ENCODE data around the gene ALDH1B1.

ALDH1B1 gene

DNA sequence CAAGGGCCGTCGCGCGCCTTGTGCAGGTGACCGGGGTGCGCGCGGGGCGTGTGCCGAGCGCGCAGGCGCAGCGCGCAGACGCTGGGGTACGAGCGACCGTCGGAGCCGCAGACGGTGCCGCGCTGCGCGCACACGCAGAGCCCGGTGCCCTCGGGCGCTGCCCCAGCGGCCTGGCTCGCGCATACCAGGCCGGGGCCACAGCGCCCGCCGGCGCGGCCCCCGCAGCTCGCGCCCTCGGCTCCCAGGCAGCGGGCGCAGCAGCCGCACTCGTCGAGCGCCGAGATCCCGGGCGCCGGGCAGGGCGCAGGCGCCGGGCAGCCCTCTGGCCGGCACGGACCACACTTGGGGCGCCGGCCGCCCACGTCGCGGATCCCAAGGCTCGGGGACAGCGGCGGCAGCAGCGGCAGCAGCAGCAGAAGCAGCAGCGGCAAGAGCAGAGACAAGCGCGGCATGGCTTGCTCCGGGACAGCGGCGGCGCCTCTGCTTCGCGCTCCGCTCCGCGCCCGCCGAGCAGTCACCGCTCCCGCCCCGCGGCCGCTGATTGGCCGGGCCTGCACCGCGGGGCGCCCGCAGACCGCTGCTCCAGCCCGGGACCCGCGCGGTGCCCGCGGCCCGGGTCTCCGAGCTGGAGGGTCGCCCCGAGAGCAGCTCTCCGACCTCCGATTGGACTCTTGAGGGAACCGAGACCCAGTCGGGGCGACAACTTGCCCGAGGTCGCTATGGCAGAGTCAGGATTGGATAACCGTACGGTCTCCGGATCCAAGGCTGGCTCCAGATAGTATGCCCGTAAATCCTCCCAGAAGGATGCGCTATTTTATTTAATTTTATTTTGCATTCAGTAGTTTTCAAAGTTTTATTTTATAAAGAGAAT lies 31.7 kb downstream of the ALDH1B1 start, which contains the start of gene IGFBPL1:
IGFBPL1 (minus strand) TSS at position 482 of the 871 bp plus-strand sequence; CDS start at position 452, 30 bp downstream.
- Histone ChIP-seq H3K9ac (no peak within 1 kb of the TSS), H2AFZ (ENCODE audit: low read depth) (no peak within 1 kb of the TSS), H3K4me1 (ENCODE audit: low read depth, poor library complexity, severe bottlenecking) (no peaks in the 10 kb centered on the region), H3K4me3 (IDR thresholded peaks at IDR 0.05; ENCODE audit: insufficient read depth, low read depth, low read length) (no peak within 1 kb of the TSS), H3K27ac (no peak within 1 kb of the TSS), H4K20me1 (ENCODE audit: insufficient read depth) (no peaks in the 10 kb centered on the region), H3K4me2 (no peak within 1 kb of the TSS), H3K36me3 (ENCODE audit: insufficient read depth) (no peaks in the 10 kb centered on the region), H3K79me2 (ENCODE audit: insufficient read depth, low read depth) (no peaks in the 10 kb centered on the region), H3K27me3 (ENCODE audit: insufficient read depth, low read depth) (no peaks in the 10 kb centered on the region)
- TF ChIP-seq, protein P1, sequence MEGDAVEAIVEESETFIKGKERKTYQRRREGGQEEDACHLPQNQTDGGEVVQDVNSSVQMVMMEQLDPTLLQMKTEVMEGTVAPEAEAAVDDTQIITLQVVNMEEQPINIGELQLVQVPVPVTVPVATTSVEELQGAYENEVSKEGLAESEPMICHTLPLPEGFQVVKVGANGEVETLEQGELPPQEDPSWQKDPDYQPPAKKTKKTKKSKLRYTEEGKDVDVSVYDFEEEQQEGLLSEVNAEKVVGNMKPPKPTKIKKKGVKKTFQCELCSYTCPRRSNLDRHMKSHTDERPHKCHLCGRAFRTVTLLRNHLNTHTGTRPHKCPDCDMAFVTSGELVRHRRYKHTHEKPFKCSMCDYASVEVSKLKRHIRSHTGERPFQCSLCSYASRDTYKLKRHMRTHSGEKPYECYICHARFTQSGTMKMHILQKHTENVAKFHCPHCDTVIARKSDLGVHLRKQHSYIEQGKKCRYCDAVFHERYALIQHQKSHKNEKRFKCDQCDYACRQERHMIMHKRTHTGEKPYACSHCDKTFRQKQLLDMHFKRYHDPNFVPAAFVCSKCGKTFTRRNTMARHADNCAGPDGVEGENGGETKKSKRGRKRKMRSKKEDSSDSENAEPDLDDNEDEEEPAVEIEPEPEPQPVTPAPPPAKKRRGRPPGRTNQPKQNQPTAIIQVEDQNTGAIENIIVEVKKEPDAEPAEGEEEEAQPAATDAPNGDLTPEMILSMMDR (conservative IDR thresholded peaks at IDR 0.05; ENCODE audit: low read depth, low read length) = no peak

- H3K4me2 ChIP-seq = no peak overlapping the region
These were observed 32.4 kb downstream of the ALDH1B1 start for GRCh38 chr9:38424918-38425317.

DNA sequence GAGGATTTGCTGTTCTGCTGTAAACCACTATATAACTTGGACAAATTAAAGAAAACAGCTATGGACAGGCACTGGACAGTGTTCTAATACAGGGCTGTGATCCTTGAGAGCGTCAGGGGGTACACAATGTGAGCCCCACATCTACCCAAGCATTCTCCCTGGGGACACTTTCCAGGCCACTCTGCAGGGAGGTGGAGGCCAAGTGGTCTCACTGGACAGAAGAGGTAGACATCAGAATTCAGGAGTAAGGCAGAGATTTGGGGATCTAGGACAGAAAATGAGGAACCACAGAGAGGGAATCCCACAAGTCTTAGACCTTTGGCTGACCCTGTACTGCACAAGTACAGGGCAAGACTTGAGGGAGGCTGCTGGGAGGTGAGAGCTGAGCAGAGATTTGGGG lies 35.6 kb downstream of the ALDH1B1 start:
- TF ChIP-seq, protein P1 (conservative IDR thresholded peaks at IDR 0.05; ENCODE audit: low read depth, low read length) = no peak

More at GRCh38 chr9:38424918-38425317, 32.4 kb downstream of the ALDH1B1 start:
- Histone ChIP-seq H3K27ac (no peak overlapping the region), H3K36me3 (ENCODE audit: insufficient read depth) (no peaks in the 10 kb centered on the region), H3K4me3 (IDR thresholded peaks at IDR 0.05; ENCODE audit: insufficient read depth, low read depth, low read length) (no peak overlapping the region), H3K79me2 (ENCODE audit: insufficient read depth, low read depth) (no peaks in the 10 kb centered on the region), H3K9ac (no peak overlapping the region), H2AFZ (ENCODE audit: low read depth) (no peak overlapping the region), H3K4me1 (ENCODE audit: low read depth, poor library complexity, severe bottlenecking) (no peaks in the 10 kb centered on the region), H3K27me3 (ENCODE audit: insufficient read depth, low read depth) (no peaks in the 10 kb centered on the region), H4K20me1 (ENCODE audit: insufficient read depth) (no peaks in the 10 kb centered on the region)
- TF ChIP-seq, protein P1 (conservative IDR thresholded peaks at IDR 0.05; ENCODE audit: low read depth, low read length) = no peak

DNA sequence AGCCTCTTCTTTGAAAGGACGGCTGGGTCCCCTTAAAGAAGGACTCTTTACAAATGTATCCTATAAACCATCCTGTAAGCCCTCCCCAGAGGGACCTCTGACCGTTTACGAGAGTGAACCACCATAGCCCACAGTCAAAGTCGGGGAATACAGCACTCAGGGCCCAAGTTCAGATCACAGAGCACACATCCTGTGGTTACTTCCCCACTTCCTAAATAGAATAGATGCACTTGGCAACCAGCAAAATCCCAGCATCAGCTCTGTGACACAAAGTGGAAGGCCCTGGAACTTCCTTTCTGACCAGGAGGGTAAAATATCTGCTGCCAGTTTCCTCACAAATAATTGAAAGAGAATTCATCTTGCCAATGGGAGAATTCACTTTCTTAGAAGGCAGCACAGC lies 38.6 kb downstream of the ALDH1B1 start:
- Histone ChIP-seq H3K36me3 (ENCODE audit: insufficient read depth) (no peaks in the 10 kb centered on the region), H3K4me2 (no peak overlapping the region), H3K9ac (no peak overlapping the region), H2AFZ (ENCODE audit: low read depth) (no peak overlapping the region), H3K27ac (no peak overlapping the region), H3K27me3 (ENCODE audit: insufficient read depth, low read depth) (no peaks in the 10 kb centered on the region), H4K20me1 (ENCODE audit: insufficient read depth) (no peaks in the 10 kb centered on the region), H3K79me2 (ENCODE audit: insufficient read depth, low read depth) (no peaks in the 10 kb centered on the region), H3K4me3 (IDR thresholded peaks at IDR 0.05; ENCODE audit: insufficient read depth, low read depth, low read length) (no peak overlapping the region), H3K4me1 (ENCODE audit: low read depth, poor library complexity, severe bottlenecking) (no peaks in the 10 kb centered on the region)
- TF ChIP-seq, protein P1 (conservative IDR thresholded peaks at IDR 0.05; ENCODE audit: low read depth, low read length) = no peak

More for the DNA sequence above, 35.6 kb downstream of the ALDH1B1 start:
- no peaks in the 10 kb centered on the region for H4K20me1 ChIP-seq (ENCODE audit: insufficient read depth)
- no peaks in the 10 kb centered on the region for H3K4me1 ChIP-seq (ENCODE audit: low read depth, poor library complexity, severe bottlenecking)
- no peak overlapping the region for H3K9ac ChIP-seq
- H3K27ac ChIP-seq = no peak overlapping the region
- H2AFZ ChIP-seq (ENCODE audit: low read depth) = no peak overlapping the region
- no peaks in the 10 kb centered on the region for H3K27me3 ChIP-seq (ENCODE audit: insufficient read depth, low read depth)
- H3K36me3 ChIP-seq (ENCODE audit: insufficient read depth) = no peaks in the 10 kb centered on the region
- no peaks in the 10 kb centered on the region for H3K79me2 ChIP-seq (ENCODE audit: insufficient read depth, low read depth)
- no peak overlapping the region for H3K4me3 ChIP-seq (IDR thresholded peaks at IDR 0.05; ENCODE audit: insufficient read depth, low read depth, low read length)
- H3K4me2 ChIP-seq = no peak overlapping the region

Data from KMS-11 (cell line).